A172 (cell line): Measurements from ENCODE around the gene HOXD10. TPM values are rescaled to one million over a fixed set of nuclear protein-coding genes. Genes with fewer than 3 reads are reported as not detected.

Experiments
- DNase-seq: peaks from one replicate; pipeline ENCODE4 v3.0.0-alpha.2; 2015; ENCODE audit warnings: low spot score
- total RNA-seq: library from RNA; depleted of rRNA; stranded (reverse); fragments of >200 nt; shearing (Covaris generic); gene quantifications from 2 replicates; pipeline ENCODE4 v1.2.3, GENCODE V29; 2014; rRNA removed

The HOXD10 gene
- total RNA-seq, 1 experiment from 2014 or later, result 21.7 TPM

DNA sequence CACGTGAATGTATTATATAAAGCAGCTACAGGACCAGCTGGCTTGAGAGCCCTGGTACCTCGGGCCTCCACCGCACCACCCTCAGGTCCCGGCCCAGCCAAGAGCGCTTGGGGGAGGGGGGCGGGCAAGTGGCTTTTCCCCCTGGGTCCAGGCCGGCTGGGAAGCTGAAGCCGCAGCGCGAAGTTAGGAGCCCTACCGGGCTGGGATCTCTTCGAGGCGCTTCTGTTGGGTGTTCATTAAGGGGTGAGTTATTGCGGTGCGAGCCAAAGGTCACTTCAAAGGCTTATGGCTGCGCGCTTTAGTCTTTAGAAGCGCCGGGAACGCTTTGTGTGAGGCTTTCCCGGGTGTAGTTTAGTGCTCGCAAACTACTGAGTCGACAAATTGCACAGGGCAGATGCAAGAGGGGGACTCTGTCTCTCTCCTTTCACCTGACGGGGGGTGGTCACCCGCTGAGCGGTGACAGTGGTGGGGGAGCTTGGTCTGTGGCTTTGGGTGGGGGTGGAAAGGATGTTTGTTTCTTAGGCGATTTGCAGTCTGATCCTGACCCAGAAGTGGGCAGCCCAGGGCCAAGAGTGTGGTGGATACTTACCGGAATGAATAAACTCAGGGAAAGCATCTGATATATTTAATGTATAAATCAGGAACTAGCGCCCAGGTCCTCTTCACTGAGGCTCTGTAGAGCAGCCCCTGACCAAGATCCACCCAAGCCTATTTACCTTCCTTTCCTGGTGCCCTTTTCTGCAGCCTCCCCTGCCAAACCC lies 46.5 kb downstream of the HOXD10 start:
- DNase-seq, result no peak

DNA sequence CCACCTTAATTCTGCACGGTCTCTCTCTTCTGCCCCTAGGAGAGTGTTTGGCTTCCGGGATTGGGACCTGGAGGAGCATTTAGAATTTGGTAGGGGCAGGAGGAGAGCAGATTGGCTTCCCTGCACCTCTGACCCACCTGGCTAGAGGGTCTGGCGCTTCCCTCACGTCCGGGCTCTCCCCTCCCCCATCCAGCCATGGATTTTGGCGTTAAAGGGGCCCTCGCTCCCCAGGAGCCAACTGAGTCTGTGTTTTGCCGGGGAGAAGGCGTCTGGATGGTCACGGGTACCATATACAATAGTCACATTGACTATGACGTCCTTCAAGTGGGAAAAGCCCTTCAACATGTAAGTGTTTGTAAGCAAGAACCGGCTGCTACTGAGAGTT lies 47.1 kb downstream of the HOXD10 start:
- no peak for DNase-seq

DNA sequence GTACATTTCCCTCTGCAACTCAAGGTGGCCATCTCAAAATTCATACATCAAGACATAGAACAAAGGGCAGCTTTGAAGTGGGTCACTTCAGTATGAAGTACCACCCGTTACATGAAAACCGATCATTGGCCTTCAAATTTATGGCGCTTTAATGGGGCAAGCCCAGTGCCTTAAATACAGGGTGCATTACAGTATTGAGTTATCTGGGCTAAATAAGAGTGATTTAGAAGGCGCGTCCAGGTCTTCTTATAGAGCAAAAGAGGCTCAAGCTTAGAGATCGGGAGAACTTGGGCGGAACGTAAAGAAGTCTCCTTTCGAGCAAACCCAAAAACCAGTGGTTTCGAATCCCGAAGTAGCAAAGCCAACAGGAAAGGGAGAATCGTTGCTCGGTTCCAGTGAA lies 47.6 kb downstream of the HOXD10 start:
- no peak for DNase-seq

DNA sequence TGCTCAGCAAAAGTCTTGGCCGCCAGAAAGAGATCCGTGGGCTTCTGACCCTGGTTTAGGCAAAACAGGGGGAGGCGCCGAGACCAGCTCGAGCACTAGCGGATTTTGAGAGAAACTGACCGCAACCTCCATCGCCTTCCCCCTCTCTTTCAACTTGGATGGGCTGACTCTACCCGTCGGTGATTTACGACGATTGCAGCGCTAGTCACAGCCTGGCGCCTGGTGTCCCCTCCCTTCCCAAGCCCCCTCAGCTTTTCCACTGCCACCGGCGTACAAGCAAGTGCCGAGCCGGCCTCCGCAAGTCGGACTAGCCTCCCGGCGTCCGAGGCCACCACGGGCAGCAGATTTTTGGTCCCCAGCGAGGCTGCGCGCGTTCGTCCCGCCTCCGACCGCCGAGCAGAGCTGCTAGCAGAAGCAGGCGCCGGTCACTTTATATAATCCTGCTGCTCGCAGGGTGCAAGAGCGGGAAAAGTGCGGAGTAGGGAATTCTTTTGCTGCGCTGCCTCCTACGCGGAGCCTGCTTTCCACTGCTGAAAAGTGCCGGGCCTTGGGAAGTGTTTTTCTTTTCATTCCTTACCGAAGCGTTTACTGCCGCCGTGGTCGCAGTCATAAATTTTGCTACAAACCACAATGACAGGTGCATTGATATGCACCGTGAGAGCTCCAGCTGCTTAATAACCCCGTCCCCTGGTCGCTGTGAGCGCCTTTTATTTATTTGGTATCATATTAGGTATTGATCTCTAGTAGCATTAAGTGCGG lies 48.2 kb downstream of the HOXD10 start:
- no peak for DNase-seq

DNA sequence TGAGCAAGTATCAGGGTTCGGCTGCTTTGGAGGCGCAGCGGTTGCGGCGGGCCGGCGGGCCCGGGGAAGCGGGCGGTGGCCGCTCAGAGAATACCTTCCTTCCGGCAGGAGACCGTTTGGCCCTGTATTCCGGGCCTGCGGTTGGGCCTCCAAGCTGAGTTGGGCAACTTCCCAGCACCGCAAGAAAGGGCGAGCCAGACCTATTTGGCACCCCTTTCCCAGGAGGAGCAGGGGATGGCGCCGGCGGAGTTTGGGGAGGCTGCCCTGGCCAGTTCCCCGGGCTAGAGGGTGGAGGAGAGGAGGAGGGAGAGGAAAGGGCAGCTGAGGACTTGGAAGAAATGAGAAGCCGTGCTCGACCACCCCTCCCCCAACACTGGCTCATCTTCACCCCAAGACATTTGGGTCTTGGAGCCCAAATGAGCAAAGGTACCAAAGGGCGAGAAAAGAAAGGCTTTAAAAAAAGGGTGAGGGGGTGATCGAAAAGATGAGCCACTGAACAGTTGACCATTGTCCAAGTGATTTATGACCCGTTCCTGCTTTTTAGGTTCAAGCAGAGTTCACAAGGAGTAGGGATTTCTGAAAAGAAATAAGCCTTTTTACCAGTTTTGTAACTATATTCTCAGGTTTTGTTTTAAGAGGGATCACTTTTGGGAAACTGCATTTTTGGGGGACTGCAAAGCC lies 48.9 kb downstream of the HOXD10 start:
- no peak for DNase-seq

DNA sequence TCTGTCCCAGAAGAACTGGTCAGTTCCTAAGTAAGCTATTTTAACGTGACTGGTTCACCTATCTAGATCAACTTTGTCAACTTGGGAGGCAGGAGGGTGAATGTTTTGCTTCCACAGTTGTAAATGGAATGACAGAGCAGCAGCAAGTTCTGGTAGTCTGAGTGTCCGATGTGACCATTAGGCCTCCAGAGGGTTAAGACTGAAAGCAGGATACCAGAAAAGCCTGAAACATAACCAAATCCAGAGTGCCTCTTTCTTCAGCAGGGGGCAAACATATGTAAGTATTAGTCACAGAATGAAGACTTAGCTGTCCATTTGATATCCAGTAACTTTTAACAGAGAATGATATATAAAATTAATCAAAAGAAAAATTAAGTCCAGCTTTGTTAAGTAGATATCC lies 49.7 kb downstream of the HOXD10 start:
- DNase-seq, result no peak

DNA sequence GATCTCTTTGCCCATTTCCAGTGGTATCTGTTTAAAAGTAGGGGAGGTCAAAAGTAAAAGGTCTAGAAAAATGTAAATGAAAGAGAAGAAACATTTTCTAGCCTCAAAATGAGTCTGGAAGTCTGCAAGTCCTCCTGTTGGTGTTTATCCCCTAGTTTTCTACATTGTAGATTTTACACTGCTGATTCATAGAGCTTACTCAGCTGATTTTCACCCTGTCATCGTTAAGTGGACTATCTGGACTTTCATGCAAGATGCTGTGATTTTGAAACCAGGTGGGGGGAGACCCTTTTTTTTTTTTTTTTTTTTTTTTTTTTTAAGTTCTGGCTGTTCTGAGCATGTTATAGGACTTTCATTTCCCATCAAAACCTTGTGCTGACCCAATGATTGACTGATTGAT lies 50.8 kb downstream of the HOXD10 start:
- DNase-seq, result no peak

DNA sequence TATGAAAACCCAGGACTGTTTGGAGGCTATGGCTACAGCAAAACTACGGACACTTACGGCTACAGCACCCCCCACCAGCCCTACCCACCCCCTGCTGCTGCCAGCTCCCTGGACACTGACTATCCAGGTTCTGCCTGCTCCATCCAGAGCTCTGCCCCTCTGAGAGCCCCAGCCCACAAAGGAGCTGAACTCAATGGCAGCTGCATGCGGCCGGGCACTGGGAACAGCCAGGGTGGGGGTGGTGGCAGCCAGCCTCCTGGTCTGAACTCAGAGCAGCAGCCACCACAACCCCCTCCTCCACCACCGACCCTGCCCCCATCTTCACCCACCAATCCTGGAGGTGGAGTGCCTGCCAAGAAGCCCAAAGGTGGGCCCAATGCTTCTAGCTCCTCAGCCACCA lies 52.6 kb downstream of the HOXD10 start:
- DNase-seq, result no peak

Other genes with a start within 250 kb of the HOXD10 start
- 37.6 and 58.7 TPM in 2 replicates for gene LNPK, start 114.5 kb upstream of the HOXD10 start, total RNA-seq
- gene EVX2, start 32.8 kb upstream of the HOXD10 start, total RNA-seq, result not detected in 2 replicates
- gene HOXD13, start 24.1 kb upstream of the HOXD10 start, total RNA-seq, result 4.2 and 5.2 TPM in 2 replicates
- gene HOXD12, start 17.0 kb upstream of the HOXD10 start, total RNA-seq, result not detected in 2 replicates
- gene HOXD11, start 9.5 kb upstream of the HOXD10 start, total RNA-seq, result 17.3 and 23.9 TPM in 2 replicates
- gene HOXD9, start 5.9 kb downstream of the HOXD10 start, total RNA-seq, result 2.8 and 3.6 TPM in 2 replicates
- 11.6 and 20.4 TPM in 2 replicates for gene HOXD8, start 12.9 kb downstream of the HOXD10 start, total RNA-seq
- gene HOXD4, start 34.8 kb downstream of the HOXD10 start, total RNA-seq, result 0.77 and 3.9 TPM in 2 replicates
- 1.0 TPM in 2 replicates for gene HOXD3, start 40.5 kb downstream of the HOXD10 start, total RNA-seq
- 0.34 TPM in 1 of 2 replicates, not detected in the other for gene HOXD1, start 71.9 kb downstream of the HOXD10 start, total RNA-seq
- gene MTX2, start 152.7 kb downstream of the HOXD10 start, total RNA-seq, result 82.0 and 108 TPM in 2 replicates